ENCODE results near the gene GATAD2B.
"Not testable (repeated sequence)": the region's sequence is repeated elsewhere in the genome, so short reads cannot be mapped to it uniquely, and the experiment has no call there.

The GATAD2B gene

GRCh38 chr1:153929426-153929825 is 6.7 kb upstream of the GATAD2B start:
- no peak for DNase-seq

DNA sequence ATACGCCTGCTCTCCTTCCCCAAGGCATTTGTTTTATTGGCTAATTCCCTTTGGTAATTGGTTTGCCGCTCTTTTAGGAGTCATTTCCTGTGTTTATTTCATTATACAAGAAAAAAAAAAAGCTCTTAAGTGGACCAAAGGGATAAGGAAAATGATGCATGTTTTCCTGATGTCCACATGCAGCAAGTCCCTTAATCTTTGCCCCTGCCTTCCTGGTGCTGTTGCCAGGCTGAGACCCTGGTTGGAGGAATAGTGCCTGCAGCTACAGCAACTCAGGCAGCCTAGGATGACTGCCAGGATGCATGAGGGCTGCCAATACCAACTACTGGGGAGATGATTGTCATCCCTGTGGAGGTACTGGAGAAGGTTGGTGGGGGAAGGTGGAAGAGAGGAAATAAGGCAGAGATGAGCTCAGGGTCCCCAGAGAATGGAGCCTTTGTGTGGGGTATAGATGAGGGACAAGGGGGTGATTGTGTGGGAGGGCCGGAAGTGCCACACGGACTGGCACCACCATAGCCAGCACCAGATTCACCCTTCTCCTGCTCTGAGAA is 6.1 kb upstream of the GATAD2B start:
- DNase-seq, result no peak

GRCh38 chr1:153928245-153928644 is 5.5 kb upstream of the GATAD2B start:
- DNase-seq, result no peak

DNA sequence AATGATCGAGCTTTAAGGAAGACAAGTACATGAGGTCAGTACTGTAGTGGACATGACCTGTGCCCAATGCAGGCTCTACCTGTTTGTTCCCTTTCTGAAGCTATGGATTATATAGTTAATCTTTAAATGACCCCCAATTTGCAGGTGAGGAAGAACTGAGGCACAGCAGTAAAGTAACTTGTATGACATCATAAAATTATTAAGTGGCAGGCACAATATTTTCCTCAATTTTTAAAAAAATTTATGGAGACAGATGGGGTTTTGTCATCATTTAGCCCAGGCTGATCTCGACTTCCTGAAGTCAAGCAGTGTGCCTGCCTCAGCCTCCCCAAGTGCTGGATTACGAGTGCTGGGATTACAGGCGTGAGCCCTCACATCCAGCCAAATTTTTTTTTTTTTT is 3.6 kb upstream of the GATAD2B start:
- no peak for DNase-seq

- DNase-seq, result no peak
Observed at GRCh38 chr1:153922076-153922971, 448 bp downstream of the GATAD2B start.

GRCh38 chr1:153921803-153922075 is 1.0 kb downstream of the GATAD2B start:
- no peak for DNase-seq

GRCh38 chr1:153921080-153921802 is 1.5 kb downstream of the GATAD2B start:
- DNase-seq, result no peak

DNA sequence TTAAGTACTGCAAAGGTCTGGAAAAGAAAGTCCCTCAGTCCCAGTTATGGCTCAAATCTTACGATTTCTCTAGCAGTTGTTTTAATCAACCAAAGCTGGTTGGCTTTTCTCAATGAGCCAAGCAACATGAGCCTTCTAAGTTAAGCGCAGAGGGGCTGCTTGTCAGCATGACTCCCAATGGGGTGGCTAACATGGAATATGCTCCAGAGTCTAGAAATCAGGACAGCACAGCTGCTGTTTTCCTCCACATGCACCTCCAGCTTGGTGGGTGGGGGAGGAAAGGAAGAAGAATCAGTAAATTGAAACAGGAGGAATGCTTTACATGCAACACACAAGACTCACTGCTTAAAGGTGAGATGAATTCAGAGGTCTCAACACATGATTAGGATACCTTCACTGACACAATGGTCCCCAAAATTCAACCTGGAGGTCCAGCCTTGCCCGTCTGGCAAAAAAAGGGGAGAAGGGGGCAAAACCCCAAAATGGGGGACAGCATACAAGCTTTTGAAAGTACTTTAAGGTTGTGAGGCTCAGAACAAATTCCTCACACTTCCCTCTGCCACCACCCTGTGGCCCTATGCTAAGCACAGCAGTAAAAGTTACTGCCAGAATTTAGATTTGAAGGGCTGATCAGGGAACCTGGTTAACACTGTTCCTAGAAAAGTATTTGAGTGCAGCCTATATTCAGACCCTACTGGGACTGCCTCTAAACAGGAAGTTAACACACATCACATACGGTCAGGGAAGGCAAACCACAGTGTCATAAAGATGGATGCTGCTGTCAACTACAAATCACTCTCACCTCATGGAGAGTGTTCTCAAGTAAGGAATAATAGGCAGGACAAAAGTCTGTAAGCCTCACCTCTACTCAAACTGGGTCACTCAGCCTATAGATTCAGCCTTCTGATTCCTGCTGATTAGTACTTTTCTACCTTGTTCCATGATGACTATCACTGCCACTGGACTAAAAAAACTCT is 2.6 kb downstream of the GATAD2B start:
- no peak for DNase-seq

DNA sequence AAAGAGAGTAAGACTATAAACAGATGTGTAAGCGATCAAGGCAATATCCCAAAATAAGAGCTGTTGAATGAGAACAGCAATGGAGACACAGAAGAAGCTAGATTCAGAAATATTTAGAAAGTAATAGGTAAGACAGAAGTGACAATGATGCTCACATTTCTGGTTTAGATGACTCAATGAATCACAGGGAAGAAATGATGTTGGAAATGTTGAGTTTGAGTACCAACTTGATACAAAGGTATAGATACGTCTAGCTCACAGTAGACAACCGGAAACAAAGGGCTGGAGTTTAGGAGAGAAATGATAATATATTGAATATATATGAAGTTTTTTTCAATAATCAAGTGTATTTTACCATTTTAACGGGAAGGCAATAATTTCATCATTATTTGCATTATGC is 6.5 kb downstream of the GATAD2B start:
- no peak for DNase-seq

- DNase-seq, result no peak
Observed at GRCh38 chr1:153912349-153912748, 10.4 kb downstream of the GATAD2B start.

DNA sequence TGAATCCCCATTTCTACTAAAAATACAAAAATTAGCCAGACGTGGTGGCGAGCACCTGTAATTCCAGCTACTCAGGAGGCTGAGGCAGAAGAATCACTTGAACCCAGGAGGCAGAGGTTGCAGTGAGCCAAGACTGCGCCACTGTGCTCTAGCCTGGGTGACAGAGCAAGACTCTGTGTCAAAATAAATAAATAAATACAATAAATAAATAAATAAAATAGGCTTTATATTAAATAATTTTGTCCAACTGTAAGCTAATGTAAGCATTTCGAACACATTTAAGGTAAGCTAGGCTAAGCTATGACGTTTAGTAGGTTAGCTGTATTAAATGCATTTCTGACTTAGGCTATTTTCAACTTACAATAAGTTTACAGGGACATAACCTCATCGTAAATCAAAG is 12.2 kb downstream of the GATAD2B start:
- DNase-seq, result not testable (repeated sequence)

DNA sequence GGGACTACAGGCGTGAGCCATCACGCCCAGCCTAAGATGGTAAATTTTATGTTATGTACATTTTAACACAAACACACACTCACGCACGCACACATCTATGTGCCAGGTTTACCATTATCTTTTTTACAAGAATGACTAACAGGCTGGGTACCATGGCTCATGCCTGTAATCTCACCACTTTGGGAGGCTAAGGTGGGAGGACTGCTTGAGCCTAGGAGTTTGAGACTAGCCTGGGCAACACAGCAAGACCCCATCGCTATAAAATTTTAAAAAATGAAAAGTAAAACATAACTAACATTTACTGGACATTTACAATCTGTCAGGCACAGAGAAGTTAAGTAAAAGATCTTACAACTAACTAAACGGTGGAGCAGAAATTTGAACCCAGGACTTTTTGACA is 14.7 kb downstream of the GATAD2B start:
- DNase-seq, result no peak

- DNase-seq, result no peak
Observed at GRCh38 chr1:153907134-153907533, 15.6 kb downstream of the GATAD2B start.

GRCh38 chr1:153906396-153906795 is 16.4 kb downstream of the GATAD2B start:
- DNase-seq, result no peak

DNA sequence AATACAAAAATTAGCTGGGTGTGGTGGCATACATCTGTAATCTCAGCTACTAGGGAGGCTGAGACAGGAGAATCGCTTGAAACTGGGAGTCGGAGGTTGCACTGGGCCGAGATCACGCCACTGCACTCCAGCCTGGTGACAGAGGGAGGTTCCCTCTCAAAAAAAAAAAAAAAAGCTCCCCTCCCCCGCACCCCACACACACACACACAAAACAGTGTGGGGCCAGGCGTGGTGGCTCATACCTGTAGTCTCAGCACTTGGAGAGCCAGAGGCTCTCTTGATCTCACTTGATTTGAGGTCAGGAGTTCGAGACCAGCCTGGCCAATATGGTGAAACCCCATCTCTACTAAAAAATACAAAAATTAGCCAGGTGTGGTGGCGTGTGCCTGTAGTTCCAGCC is 16.9 kb downstream of the GATAD2B start:
- not testable (repeated sequence) for DNase-seq

DNA sequence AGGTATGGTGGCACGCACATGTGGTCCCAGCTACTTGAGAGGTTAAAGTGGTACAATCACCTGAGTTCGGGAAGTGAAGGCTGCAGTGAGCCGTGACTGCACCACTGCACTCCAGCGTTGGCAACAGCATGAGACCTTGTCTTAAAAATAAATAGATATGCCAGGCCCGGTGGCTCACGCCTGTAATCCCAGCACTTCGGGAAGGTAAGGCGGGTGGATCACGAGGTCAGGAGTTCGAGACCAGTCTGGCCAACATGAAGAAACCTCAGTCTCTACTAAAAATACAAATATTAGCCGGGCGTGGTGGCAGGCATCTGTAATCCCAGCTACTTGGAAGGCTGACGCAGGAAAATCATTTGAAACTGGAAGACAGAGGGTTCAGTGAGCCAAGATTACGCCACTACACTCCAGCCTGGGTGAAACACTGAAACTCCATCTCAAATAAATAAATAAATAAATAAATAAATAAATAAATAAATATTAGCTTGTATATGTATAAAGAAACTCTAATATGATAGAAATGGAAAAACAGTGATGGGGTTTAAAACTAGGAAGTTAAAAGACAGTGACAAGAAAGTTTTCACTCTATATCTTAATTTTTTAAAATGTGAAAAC is 18.8 kb downstream of the GATAD2B start:
- DNase-seq, result no peak

DNA sequence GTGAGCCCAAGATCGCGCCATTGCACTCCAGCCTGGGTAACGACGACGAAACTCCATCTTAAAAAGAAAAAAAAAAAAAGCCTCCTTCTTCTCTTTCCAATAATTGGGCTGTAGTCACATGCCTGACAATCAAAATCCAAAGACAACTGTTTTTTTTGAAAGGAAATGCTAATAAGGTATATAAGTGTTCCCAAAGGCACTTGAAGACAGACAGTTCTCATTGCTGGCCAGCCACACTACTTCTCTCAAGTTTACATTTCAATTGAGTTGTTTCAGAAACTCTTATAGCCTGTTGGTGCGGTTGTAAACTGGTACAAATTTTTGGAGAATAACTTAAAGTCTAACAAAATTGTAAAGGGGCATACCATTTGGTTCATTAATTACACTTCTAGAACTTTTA is 23.3 kb downstream of the GATAD2B start:
- DNase-seq, result no peak

DNA sequence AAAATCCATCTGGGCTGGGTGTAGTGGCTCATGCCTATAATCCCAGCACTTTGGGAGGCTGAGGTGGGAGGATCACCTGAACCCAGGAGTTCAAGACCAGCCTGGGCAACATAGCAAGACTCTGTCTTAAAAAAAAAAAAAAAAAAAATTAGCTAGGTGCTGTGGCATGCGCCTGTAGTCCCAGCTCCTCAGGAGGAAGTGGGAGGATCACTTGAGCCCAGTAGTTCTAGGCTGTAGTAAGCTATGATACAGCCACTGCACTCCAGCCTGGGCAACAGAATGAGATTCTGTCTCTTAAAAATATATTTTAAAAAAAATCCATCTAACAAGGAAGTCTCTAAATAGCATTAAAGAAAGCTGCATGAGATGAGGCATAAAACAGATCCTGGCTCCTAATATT is 26.9 kb downstream of the GATAD2B start:
- DNase-seq, result not testable (repeated sequence)

GRCh38 chr1:153891042-153891441 is 31.7 kb downstream of the GATAD2B start:
- not testable (repeated sequence) for DNase-seq

GRCh38 chr1:153888533-153888932 is 34.2 kb downstream of the GATAD2B start:
- no peak for DNase-seq

- DNase-seq, result no peak
Observed at GRCh38 chr1:153886127-153886526, 36.6 kb downstream of the GATAD2B start.

DNA sequence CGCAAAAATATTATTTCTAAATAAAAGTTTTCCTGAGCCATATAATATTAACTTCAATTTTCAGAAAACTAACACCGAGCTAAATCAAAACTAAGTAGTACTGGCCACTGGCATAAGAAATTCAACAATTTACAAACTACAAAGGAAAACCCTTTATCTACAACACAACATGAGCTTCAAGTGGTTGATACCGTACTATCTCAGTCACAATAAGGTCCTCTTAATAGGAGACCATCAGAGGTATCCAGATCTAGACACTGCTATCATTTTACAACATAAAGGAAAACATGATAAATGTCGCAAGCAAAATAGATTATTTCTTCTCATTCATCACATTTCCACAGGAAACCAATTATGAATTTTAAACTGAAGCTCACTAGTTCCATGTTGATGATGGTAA is 39.5 kb downstream of the GATAD2B start:
- DNase-seq, result no peak
